Astrocyte (in vitro differentiated cells and primary cell): ENCODE measurements around the gene HOMER1. TPM values are rescaled to one million over a fixed set of nuclear protein-coding genes. Genes with fewer than 3 reads are reported as not detected.
A peak's percentile ranks its signal among the peaks of the same experiment; 100 is the strongest.

Experiments
- DNase-seq: peaks from one replicate; pipeline ENCODE4 v3.0.0-alpha.2; 2010; ENCODE audit warnings: low read depth
- FAIRE-seq: peaks from 2 replicates; lab custom pipeline; 2011; peaks lifted over from hg19 to GRCh38; lab: Jason Lieb, UNC
- H2AFZ ChIP-seq: 2 replicates; pipeline ENCODE4 v1.6.0; 2012; ENCODE audit warnings: low read depth, low read length, inconsistent platforms
- H3K27ac ChIP-seq: 2 replicates; pipeline ENCODE4 v1.5.1; 2011; ENCODE audit warnings: low read depth, low read length, inconsistent platforms
- H3K27me3 ChIP-seq: 2 replicates; pipeline ENCODE4 v1.6.0; 2011; ENCODE audit warnings: low read length, inconsistent platforms; ENCODE audit not compliant: insufficient read depth
- H3K36me3 ChIP-seq: 2 replicates; pipeline ENCODE4 v1.5.1; 2011; ENCODE audit warnings: low read length, inconsistent platforms; ENCODE audit not compliant: insufficient read depth
- H3K4me1 ChIP-seq: 2 replicates; pipeline ENCODE4 v1.5.1; 2011; ENCODE audit warnings: low read length, inconsistent platforms; ENCODE audit not compliant: insufficient read depth
- H3K4me2 ChIP-seq: 2 replicates; pipeline ENCODE4 v1.6.0; 2012; ENCODE audit warnings: low read length, inconsistent platforms
- H3K4me3 ChIP-seq: 2 replicates; pipeline ENCODE4 v1.5.1; 2011; ENCODE audit warnings: low read depth, mild to moderate bottlenecking, low read length, inconsistent platforms; ENCODE audit not compliant: insufficient read depth
- H3K79me2 ChIP-seq: 2 replicates; pipeline ENCODE4 v1.6.0; 2012; ENCODE audit warnings: mild to moderate bottlenecking, low read length, inconsistent platforms; ENCODE audit not compliant: insufficient read depth
- H3K9ac ChIP-seq: 2 replicates; pipeline ENCODE4 v1.6.0; 2012; ENCODE audit warnings: mild to moderate bottlenecking, low read length, inconsistent platforms
- H3K9me3 ChIP-seq: 2 replicates; pipeline ENCODE4 v1.5.1; 2012; ENCODE audit warnings: low read depth, mild to moderate bottlenecking, low read length, inconsistent platforms; ENCODE audit not compliant: insufficient read depth
- H4K20me1 ChIP-seq: 2 replicates; pipeline ENCODE4 v1.6.0; 2012; ENCODE audit warnings: low read length, inconsistent platforms; ENCODE audit not compliant: insufficient read depth
- H3K27ac Mint-ChIP-seq: one replicate; pipeline ENCODE4 v1.8.0; 2021; ENCODE audit warnings: mild to moderate bottlenecking, mixed read lengths; ENCODE audit not compliant: unreplicated experiment
- H3K27me3 Mint-ChIP-seq: one replicate; pipeline ENCODE4 v1.8.0; 2021; ENCODE audit warnings: low read depth, mixed read lengths; ENCODE audit not compliant: unreplicated experiment
- H3K36me3 Mint-ChIP-seq: one replicate; pipeline ENCODE4 v1.8.0; 2021; ENCODE audit warnings: low read depth, mixed read lengths; ENCODE audit not compliant: unreplicated experiment
- H3K4me1 Mint-ChIP-seq: one replicate; pipeline ENCODE4 v1.8.0; 2021; ENCODE audit warnings: low read depth, mixed read lengths; ENCODE audit not compliant: unreplicated experiment
- H3K4me3 Mint-ChIP-seq: one replicate; pipeline ENCODE4 v1.8.0; 2021; ENCODE audit warnings: mild to moderate bottlenecking, moderate library complexity, mixed read lengths; ENCODE audit not compliant: unreplicated experiment
- H3K9me3 Mint-ChIP-seq: one replicate; pipeline ENCODE4 v1.8.0; 2021; ENCODE audit warnings: mild to moderate bottlenecking, mixed read lengths; ENCODE audit not compliant: unreplicated experiment
- CTCF ChIP-seq: IDR thresholded peaks from 2 replicates; pipeline ENCODE4 v1.5.1; 2011; ENCODE audit warnings: low read depth, mild to moderate bottlenecking, inconsistent platforms, low read length, moderate library complexity; ENCODE audit not compliant: insufficient read depth
- EZH2 ChIP-seq: IDR thresholded peaks from 2 replicates; pipeline ENCODE4 v1.6.1; 2012; ENCODE audit warnings: mild to moderate bottlenecking, low read length, inconsistent platforms; ENCODE audit not compliant: insufficient read depth
- total RNA-seq: library from RNA; stranded (reverse); gene quantifications from 2 replicates; pipeline ENCODE4 v1.2.1, GENCODE V29; 2021

Gene HOMER1
- total RNA-seq, 1 donor from 2014 or later, result 26.9 TPM

GRCh38 chr5:79562351-79563246, 48.7 kb upstream of the HOMER1 start:
- H3K27ac ChIP-seq, result no peak overlapping the region
- Mint-ChIP-seq H3K27me3 (no peaks in the 10 kb centered on the region), H3K36me3 (no peaks in the 10 kb centered on the region), H3K4me1 (peaks cover 29% of the 10 kb centered on the region), H3K4me3 (no peak overlapping the region), H3K9me3 (no peaks in the 10 kb centered on the region), H3K27ac (peak overlapping the region; percentile 64)
- H4K20me1 ChIP-seq, result no peaks in the 10 kb centered on the region
- H3K9ac ChIP-seq, result no peak overlapping the region
- no peak overlapping the region for H2AFZ ChIP-seq
- no peaks in the 10 kb centered on the region for H3K27me3 ChIP-seq
- no peaks in the 10 kb centered on the region for H3K79me2 ChIP-seq
- H3K4me2 ChIP-seq, result peak overlapping the region; percentile 45
- H3K4me1 ChIP-seq, result peaks cover 10% of the 10 kb centered on the region
- no peak overlapping the region for H3K4me3 ChIP-seq
- H3K9me3 ChIP-seq, result no peaks in the 10 kb centered on the region
- FAIRE-seq (peak; percentile 26), DNase-seq (peak; percentile 29)
- H3K36me3 ChIP-seq, result no peaks in the 10 kb centered on the region
- TF ChIP-seq CTCF (no peak), EZH2 (no peak)

GRCh38 chr5:79561525-79561893, 47.6 kb upstream of the HOMER1 start:
- Mint-ChIP-seq H3K9me3 (no peaks in the 10 kb centered on the region), H3K4me3 (peak overlapping the region; percentile 1), H3K27me3 (no peaks in the 10 kb centered on the region), H3K36me3 (no peaks in the 10 kb centered on the region), H3K27ac (peak overlapping the region; percentile 98), H3K4me1 (peaks cover 31% of the 10 kb centered on the region)
- Histone ChIP-seq H3K4me2 (peak overlapping the region; percentile 8), H3K4me1 (peaks cover 10% of the 10 kb centered on the region), H3K36me3 (no peaks in the 10 kb centered on the region), H3K9me3 (no peaks in the 10 kb centered on the region), H3K27ac (no peak overlapping the region), H3K27me3 (no peaks in the 10 kb centered on the region), H3K9ac (no peak overlapping the region), H3K4me3 (no peak overlapping the region), H4K20me1 (no peaks in the 10 kb centered on the region), H2AFZ (no peak overlapping the region), H3K79me2 (no peaks in the 10 kb centered on the region)
- no peak for DNase-seq
- no peak for FAIRE-seq
- TF ChIP-seq EZH2 (no peak), CTCF (no peak)
